ENCODE data around the gene DHRS1.

DNA sequence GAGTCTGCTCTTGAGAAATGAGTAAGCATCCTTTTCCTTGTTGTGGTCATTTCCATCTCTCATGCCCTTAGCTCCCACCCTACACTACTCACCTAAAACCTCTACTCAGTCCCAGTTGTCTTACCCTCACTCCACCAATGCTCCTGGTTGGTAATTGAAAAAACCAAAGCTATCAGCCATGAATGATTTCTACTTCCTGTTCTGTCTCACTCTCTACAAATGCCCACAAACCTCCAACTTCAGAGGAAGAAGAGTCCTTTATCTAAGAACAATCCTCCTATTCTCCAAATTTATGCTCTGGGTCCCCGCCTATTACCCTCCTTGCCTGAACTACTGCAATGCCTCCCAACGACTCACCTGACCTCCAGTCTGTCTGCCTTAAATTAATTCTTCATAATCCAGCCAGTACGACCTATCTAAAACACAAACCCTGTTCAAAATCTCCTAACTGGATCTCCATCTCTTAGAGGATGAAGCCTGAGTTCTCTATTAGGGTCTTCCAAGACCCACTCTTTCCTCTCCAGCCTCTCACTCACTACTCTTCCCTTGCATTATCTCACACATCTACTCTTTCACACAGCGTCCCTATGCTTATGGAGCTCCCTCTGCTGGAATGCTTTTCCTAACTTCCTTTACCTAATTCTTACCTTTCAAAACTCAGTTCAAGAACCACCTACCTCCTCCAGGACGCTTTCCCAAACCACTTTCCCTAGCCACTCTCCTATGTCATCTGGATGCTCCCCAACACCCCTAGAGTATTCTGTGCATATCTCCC lies 2.2 kb downstream of the DHRS1 start:
- TF ChIP-seq CTCF (IDR thresholded peaks at IDR 0.05) (peak in 1 of 4 experiments; percentile 17), EP300 (IDR thresholded peaks at IDR 0.05) (no peak), POLR2A (IDR thresholded peaks at IDR 0.05) (no peak), POLR2AphosphoS5 (IDR thresholded peaks at IDR 0.05) (no peak)
